HG03066 (cell line): ENCODE results near the gene AQP1.
A peak's percentile ranks its signal among the peaks of the same experiment; 100 is the strongest.

Experiments used
- ATAC-seq: cut with Tn5 transposase; IDR thresholded peaks from one replicate; pipeline ENCODE4 v1.9.1; 2021; ENCODE audit warnings: low read depth; ENCODE audit not compliant: unreplicated experiment

AQP1 gene

GRCh38 chr7:30933124-30933974 is 21.7 kb downstream of the AQP1 start:
- ATAC-seq, result no peak

DNA sequence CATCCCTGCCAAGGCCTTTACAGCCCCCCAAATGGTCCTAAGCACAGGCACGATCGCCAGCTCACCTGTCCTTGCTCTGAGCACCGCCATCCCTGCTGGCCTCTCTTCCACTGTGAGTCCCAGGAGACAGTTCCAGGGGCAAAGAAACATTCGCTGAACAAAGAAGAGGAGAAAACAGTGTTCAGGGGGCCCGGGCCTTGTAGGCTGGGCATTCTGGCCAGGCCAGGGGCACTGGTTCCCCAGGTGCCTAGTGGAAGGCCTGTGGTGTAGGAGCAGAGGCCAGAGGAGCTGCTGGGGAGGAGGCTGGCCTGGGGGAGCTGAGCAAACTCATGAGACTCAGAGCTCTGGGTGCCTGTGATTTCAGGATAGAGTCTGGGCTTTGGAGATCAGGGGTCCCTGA is 22.6 kb downstream of the AQP1 start:
- no peak for ATAC-seq

DNA sequence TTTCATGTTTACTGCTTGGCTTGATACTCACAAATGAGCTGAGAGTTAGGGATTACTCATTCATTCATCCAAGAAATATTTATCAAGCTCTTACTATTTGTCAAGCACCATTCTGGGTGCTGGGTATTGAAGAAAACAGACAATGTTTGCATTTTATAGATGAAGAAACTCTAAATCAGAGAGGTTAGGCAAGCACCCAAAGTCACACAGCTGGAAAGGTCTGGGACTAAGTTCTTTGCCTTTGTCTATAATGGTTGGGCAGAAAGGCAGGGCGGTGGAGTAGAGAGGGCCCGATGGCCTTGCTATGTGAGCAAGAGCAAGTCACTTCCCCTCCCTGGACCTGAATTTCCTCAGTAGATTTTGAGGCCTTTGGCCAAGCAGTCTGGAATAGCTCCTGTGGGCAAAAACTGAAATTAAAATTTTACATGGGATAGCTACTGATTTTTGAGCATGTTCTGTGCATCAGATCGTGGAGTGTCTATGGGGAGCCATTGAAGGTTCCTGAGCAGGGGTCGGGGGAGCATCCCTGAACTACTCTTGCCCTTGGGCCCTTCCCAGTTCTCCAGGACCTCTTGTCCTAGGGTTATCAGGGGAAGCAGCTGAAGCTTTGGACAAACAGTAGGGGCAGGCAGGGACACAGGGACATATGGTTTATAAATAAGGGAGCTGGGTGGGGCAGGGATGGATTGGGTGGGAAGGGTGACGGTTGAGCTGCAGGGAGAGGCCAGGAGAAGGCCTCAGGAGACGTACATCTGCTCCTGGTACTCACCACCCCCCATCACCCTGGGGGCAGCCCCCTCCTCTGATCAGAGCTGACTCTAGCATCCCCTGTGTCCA is 23.3 kb downstream of the AQP1 start:
- no peak for ATAC-seq

DNA sequence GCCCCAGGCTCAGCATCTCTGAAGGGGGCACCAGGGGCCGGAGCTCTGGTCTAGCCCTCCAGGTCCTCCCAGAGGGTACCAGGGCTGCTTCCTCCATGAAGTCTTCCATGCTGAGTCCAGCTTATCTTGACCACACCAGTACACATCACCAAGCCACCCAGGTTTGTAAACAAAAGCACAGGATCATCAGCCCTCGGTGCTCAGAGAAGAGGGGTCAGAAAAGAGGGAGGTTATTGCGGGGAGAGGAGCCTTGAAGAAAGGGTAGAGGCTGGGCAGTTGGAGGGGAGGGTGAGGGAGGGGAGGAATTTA is 23.9 kb downstream of the AQP1 start:
- ATAC-seq, result no peak

DNA sequence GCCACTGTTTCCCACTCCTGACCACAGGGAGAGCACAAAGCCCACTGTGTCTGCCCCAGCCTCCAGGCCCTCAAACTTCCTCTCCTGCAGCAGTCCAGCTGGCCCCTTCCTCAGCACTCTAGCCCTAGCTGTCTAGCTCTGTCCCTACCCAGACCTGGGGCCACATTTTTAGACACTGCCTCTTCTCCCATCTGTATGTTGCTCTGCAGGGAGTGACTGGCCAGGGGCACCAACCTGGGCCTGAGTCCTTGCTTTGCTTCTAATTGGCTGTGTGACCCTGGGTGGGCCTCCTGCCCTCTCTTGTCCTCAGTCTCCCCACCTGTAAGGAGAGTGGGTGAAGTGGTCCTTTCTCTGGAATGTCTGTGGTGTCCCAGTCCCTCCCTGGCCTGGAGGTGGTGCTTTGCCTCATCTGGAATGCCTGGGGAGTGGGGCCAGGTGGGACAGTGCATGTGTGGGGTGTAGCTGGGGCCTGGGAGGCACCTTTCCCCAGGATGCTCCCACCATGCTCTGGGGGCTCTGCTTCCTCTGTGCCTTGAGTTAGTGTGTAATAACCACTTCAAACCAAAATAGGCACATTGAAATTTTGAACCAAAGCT is 25.1 kb downstream of the AQP1 start:
- ATAC-seq, result no peak

- no peak for ATAC-seq
Observed at GRCh38 chr7:30937416-30937815, 25.8 kb downstream of the AQP1 start.

DNA sequence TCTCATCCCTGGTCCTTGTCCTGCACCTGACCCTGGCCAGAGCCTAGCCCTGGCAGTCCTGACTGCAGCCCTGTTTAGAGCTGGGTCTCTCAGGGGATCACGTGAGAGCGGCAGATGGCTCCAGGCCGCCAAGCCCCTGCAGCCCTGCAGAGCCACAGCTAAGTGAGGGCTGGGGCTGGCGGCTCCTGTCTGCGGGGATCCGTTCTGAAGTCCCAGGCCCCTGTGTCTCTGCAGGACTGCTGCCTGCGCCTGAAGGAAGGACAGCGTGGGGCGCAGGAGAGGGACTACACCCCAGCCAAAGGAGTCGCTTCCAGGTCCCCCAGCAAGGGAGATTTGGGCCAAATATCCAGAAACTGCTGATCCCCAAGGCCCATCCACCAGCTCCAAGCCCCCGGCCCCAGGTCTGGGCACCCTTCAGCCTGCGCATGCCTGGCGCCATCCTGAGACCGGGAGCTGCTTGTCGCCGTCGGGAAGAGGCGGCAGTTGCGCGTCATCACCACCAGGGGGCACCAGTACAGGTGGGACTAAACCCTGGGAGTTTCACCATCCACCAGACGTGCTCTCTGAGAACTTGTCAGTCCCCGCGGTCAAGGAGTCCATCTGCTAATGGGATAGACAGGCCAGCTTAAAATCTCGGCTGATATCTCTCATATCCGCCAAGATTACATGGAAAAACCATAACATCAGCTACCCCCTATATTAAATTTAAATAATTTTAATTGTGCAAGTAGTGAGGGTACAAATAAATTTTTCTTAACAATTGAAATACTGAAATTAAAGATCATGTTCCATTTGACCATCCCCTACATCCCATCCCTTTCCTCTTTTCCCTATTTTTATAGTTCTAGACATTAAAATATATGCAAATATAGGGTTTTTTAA is 27.0 kb downstream of the AQP1 start:
- ATAC-seq, result peak; percentile 84

- ATAC-seq, result no peak
Observed at GRCh38 chr7:30941582-30942323, 30.1 kb downstream of the AQP1 start.

DNA sequence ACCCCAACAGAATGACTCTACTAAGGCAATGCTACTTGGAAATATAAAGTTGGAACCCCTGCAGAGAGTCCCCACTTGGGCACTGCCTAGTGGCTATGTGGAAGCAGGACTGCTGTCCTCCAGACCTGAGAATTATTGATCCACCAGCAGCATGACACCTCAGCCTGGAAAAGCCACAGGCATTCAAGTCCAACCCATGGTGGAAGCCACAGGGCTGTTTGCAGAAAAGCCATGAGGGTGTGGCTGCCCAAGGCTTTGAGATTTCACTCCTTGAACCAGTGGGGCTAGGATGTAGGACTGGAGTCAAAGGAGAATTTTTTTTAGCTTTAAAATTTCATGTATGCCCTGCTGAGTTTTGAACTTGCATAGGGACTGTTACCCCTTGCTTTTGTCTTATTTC is 38.5 kb downstream of the AQP1 start:
- no peak for ATAC-seq

DNA sequence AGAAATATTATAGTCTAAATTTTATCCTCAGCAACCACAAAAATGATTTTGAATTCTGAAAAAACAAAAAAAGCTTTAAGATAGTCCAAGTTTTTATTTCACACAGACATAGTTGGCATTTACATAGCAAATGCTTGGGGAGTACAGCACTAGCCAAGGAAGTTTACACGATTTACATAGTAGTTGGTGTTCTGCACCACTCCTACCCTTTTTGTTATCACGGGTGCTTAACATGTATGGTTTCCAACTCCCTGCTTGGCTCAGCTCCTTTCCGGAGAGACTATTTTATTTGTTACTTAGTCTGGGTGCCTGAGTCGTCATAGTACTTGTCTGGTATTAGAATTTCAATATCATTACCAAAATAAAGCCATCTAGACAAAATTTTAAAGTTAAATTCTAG is 43.3 kb downstream of the AQP1 start:
- no peak for ATAC-seq

DNA sequence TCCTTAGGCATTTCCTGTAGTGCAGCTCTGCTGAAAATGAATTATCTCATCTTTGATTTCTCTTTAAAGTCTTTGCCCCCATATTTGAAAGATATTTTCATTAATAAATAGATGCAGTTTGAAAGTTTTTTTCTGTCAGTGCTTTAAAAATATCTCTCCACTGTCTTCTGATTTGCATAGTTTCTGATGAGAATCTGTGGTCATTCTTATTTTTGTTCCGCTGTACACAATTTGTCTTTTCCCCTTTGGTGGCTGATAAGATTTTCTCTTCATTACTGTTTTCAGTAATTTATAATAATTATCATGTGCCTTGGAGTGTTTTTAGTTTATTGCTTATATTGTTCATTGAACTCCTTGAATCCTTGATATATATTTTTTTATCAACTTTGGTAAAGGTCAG is 45.1 kb downstream of the AQP1 start:
- ATAC-seq, result no peak

DNA sequence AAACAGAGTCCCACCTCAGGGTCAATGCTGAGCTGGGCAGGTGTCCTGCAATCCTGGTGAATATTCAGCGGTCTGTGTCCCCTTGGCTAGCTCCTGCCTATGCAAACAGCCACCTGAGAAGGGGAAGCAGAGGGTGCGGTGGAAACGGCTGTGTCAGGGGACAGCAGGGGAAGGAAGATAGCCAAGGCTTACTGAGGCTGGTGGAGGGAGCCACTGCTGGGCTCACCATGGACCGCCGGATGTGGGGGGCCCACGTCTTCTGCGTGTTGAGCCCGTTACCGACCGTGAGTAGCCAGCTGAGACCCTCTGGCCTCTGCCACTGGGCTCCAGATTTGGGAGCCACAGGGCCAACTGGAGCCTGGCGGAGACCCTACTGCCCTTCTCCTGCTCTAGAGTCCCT is 52.2 kb downstream of the AQP1 start, which contains the start of gene GHRHR:
GHRHR (plus strand) TSS at position 112 of the 400 bp plus-strand sequence; CDS start at position 228, 116 bp downstream.
- no peak for ATAC-seq

- ATAC-seq, result no peak
Observed at GRCh38 chr7:30965372-30965771, 53.7 kb downstream of the AQP1 start.

- ATAC-seq, result no peak
Observed at GRCh38 chr7:30965883-30966282, 54.2 kb downstream of the AQP1 start.

DNA sequence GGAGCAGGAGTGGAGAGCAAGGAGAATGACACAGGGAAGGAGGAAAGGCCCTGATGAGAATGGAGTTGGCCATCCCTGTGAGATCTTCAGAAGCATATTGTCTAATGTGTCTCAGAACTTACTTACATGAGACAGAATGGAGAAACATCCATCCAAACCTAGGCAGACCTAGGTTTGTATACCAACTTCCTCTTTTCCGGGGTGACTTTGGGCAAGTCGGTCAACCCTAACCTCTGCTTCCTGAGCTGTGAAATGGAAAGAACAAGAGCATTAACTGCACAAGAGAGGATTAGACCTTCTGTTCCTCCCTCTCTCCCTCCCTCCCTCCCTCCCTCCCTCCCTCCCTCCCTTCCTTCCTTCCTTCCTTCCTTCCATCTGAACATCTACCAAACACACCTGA is 56.6 kb downstream of the AQP1 start:
- no peak for ATAC-seq

GRCh38 chr7:30968747-30969603 is 57.3 kb downstream of the AQP1 start:
- ATAC-seq, result no peak

DNA sequence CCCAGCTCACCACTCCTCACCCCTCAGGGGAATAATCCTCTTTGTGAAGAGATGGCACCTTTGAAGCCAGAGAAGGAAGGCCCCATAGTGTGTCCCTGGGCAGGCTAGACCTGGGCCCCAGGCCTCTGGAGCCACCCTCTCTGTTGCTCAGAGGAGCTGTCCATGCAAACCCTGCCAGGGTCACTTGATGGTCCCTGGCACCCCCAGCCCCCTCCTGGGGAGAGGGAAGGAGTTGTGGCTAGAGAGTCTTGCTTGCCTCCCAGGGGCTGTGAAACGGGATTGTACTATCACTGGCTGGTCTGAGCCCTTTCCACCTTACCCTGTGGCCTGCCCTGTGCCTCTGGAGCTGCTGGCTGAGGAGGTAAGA is 57.9 kb downstream of the AQP1 start:
- ATAC-seq, result no peak

DNA sequence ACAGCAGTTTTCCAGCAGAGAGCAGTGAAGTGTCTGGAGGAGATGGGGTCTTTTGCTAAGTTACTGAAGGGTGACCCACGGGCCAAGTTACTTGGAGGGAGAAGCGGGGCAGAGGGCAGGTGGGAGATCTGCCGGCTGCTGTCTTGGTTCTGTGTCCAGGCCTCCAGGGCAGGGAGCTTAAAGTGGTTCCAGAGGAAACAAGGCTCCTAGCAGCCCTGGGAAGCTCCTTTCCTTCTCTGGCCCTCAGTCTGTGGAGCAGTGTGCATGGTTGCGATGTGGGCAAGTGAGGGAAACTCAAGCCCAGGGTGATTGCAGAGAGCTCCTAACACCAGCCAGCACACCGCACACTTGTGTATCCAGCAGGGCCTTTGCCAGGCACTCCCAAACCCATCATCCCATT is 58.4 kb downstream of the AQP1 start:
- no peak for ATAC-seq

DNA sequence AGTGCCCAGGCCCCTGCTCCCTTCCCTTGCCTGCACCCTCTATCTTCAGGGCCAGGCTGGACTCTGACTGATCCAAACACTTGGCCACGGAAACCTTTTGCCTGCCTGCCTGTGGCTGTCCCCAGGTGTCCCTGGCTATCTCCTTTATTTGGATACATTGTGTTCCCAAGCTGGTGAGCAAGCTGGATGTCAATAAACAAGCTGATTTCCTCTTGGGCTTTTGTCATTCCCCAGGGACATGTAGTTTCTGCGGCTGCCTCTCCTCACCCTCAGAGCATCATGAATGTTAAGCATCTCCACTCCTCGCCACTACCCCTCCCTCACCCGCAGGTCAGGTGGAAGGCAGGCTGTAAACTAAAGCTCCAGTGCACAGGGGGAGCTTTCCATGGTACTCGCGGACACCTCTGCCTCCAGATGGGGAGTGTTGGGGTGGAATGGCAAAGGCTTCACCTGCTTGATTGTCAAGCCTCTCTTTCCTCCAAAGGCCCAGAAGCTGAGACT is 59.0 kb downstream of the AQP1 start:
- ATAC-seq, result no peak
